Kidney epithelial cell (primary cell): Measurements from ENCODE around the gene TRAPPC12. TPM values are rescaled to one million over a fixed set of nuclear protein-coding genes. Genes with fewer than 3 reads are reported as not detected.

ENCODE experiments used
- DNase-seq: peaks from one replicate; pipeline ENCODE4 v3.0.0-alpha.2; 2010; ENCODE audit warnings: low read depth
- H3K27me3 ChIP-seq: 2 replicates; pipeline ENCODE4 v1.6.0; 2011; ENCODE audit warnings: low read length; ENCODE audit not compliant: control insufficient read depth, insufficient read depth
- H3K36me3 ChIP-seq: 2 replicates; pipeline ENCODE4 v1.5.1; 2011; ENCODE audit warnings: low read length; ENCODE audit not compliant: control insufficient read depth, insufficient read depth
- H3K4me3 ChIP-seq: 2 replicates; pipeline ENCODE4 v1.5.1; 2011; ENCODE audit warnings: low read depth, mild to moderate bottlenecking, control low read depth, low read length
- CTCF ChIP-seq: IDR thresholded peaks from 2 replicates; pipeline ENCODE4 v1.5.1; 2011; ENCODE audit warnings: mild to moderate bottlenecking, moderate library complexity, low read length, control low read depth, inconsistent platforms; ENCODE audit not compliant: insufficient read depth, poor library complexity, severe bottlenecking
- total RNA-seq: library from RNA; depleted of rRNA; stranded (reverse); fragments of >200 nt; gene quantifications from 2 replicates; pipeline ENCODE4 v1.2.3, GENCODE V29; 2015

TRAPPC12 gene
- total RNA-seq, 1 donor from 2014 or later = 47.7 TPM

DNA sequence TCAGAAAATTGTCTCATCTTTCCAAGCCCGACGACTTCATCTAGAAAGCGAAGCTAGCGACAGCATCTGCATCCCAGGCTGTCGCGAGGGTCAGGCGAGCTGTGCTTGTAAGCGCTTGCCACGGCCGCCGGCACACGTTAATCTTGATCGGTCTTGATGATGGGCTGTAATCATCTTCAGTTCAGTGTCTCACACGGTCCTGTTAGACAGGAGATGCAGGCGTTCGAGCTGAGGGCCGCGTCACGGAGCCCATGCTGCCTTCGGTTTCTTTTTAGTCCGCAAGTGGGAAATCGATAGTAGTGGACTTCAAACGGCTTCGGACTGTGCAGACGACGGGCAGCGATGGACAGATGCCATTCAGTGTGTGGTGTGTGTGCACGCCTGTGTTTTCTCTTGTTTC, 96.3 kb downstream of the TRAPPC12 start:
- DNase-seq = no peak
- TF ChIP-seq CTCF = no peak
- Histone ChIP-seq H3K27me3 (no peaks in the 10 kb centered on the region), H3K36me3 (peaks cover 3% of the 10 kb centered on the region), H3K4me3 (no peak overlapping the region)

DNA sequence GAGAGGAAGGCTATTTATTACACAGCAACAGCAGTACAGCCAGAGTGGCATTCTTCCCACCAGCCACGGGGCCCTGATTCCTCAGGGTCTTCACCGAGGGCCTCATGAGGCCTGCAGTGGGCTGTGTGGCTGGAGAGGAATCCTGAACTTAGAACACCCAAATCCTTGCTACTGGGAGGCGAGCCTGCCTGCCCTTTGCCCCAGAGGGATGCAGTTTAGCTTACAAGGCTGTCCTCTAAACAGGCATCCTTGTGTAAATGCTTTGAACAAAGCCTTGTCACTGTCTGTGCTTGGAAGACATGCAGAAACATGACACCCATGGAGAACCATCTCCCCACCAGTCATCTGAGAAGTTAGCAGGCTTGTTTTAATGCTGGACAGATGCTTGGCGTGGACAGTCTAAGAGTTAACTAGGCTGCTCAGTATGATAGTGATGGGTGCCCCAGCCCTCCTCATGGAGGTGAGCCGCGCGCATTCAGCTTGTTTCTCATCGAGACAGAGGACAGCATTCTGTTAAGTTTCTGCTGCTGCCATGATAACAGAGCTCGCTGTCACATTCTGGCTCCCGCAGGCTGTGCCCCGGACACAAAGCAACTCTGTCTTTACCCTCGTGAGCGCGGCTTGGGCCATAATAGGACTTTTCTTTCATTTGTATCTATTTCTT, 97.0 kb downstream of the TRAPPC12 start:
- H3K27me3 ChIP-seq = no peaks in the 10 kb centered on the region

GRCh38 chr2:3476985-3477327, 97.5 kb downstream of the TRAPPC12 start:
- Histone ChIP-seq H3K4me3 (no peak overlapping the region), H3K36me3 (peaks cover 2% of the 10 kb centered on the region), H3K27me3 (no peaks in the 10 kb centered on the region)
- no peak for DNase-seq
- TF ChIP-seq CTCF = no peak

More for the DNA sequence above, 97.0 kb downstream of the TRAPPC12 start:
- TF ChIP-seq CTCF = no peak
- H3K36me3 ChIP-seq = peaks cover 3% of the 10 kb centered on the region
- H3K4me3 ChIP-seq = no peak overlapping the region
- no peak for DNase-seq

DNA sequence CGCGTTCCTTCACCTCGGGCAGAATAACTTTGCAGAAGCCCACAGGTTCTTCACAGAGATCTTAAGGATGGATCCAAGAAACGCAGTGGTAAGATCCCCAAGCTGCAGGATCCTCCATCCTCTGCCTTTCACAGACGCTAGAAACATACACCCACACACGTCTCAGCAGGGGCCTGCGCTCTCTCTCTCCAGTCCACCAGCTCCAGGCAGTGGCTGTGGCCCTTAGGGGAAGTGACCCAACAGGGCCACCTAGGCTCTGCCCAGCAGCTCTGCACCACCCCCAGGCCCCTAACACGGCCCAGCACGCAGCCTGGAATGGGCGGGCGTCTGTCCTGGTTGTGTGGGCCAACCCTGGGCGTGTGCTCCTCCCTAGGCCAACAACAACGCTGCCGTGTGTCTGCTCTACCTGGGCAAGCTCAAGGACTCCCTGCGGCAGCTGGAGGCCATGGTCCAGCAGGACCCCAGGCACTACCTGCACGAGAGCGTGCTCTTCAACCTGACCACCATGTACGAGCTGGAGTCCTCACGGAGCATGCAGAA, 99.4 kb downstream of the TRAPPC12 start:
- no peaks in the 10 kb centered on the region for H3K27me3 ChIP-seq
- TF ChIP-seq CTCF = no peak
- H3K4me3 ChIP-seq = no peak overlapping the region
- H3K36me3 ChIP-seq = peaks cover 2% of the 10 kb centered on the region
- DNase-seq = no peak

DNA sequence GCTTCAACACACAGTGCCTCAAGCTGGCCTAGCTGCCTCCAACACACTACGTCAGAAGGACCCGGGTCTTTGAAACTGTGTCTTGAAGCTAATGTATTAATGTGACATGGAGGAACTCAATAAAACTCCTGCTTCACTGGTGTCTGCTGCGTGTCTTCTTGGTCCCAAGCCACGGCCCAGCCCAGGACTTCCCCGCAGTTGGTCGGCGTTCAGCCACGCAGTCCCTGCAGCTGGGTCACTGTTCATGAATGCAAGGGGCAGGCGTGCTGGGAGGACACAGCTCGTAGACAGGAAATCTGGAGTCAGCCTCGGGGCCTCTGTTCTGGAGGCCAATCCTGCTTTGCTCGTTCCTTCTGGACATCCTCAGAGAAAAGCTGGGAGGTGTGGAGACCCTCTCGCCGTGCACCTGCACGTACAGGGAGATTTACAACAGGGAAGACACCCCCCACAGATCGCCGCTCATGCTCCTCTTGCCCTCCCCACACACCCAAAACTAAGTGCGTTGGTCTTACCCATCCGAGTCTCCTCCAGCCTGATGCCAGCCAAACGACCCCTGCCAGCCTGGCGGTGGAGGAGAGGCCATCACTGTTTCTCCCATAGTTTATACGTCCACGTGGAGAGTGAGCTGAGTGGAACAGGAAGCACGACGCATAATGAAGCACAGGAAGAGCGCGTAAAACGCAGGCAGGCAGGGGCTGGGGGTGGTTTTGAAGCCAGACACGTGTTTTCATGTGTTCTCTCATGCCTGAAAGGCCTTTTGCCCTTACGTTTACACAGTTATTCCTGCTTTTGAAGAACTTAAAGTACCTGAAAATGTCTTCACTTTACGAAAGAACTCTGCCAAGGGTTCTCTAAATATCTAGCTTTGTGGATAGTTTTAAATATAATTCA, 100.2 kb downstream of the TRAPPC12 start:
- TF ChIP-seq CTCF = no peak
- no peaks in the 10 kb centered on the region for H3K27me3 ChIP-seq
- no peak overlapping the region for H3K4me3 ChIP-seq
- no peak for DNase-seq
- H3K36me3 ChIP-seq = peaks cover 2% of the 10 kb centered on the region
